GM10847 (cell line): ENCODE results near the gene CCDC60.

Experiments used
- POLR2A ChIP-seq: IDR thresholded peaks from 2 replicates; pipeline ENCODE4 v1.6.1; 2011; ENCODE audit not compliant: insufficient read length; ENCODE audit errors: extremely low read depth

The CCDC60 gene

GRCh38 chr12:119444462-119445044 is 110.0 kb downstream of the CCDC60 start:
- TF ChIP-seq POLR2A, result no peak

GRCh38 chr12:119446459-119446858 is 111.9 kb downstream of the CCDC60 start:
- TF ChIP-seq POLR2A, result no peak

- no peak for TF ChIP-seq POLR2A
Measured at GRCh38 chr12:119447126-119447525, 112.6 kb downstream of the CCDC60 start.

- no peak for TF ChIP-seq POLR2A
Measured at GRCh38 chr12:119447618-119448017, 113.1 kb downstream of the CCDC60 start.

GRCh38 chr12:119448611-119449131 is 114.1 kb downstream of the CCDC60 start:
- TF ChIP-seq POLR2A, result no peak

- no peak for TF ChIP-seq POLR2A
Measured at GRCh38 chr12:119450771-119451170, 116.2 kb downstream of the CCDC60 start.

GRCh38 chr12:119456824-119457223 is 122.3 kb downstream of the CCDC60 start:
- no peak for TF ChIP-seq POLR2A

- TF ChIP-seq POLR2A, result no peak
Measured at GRCh38 chr12:119457271-119457670, 122.7 kb downstream of the CCDC60 start.

GRCh38 chr12:119459481-119459880 is 125.0 kb downstream of the CCDC60 start:
- no peak for TF ChIP-seq POLR2A

GRCh38 chr12:119460876-119461275 is 126.3 kb downstream of the CCDC60 start:
- no peak for TF ChIP-seq POLR2A

- TF ChIP-seq POLR2A, result no peak
Measured at GRCh38 chr12:119461636-119462214, 127.2 kb downstream of the CCDC60 start.

- TF ChIP-seq POLR2A, result no peak
Measured at GRCh38 chr12:119463211-119463926, 128.8 kb downstream of the CCDC60 start.

GRCh38 chr12:119468296-119468695 is 133.8 kb downstream of the CCDC60 start:
- no peak for TF ChIP-seq POLR2A

- TF ChIP-seq POLR2A, result no peak
Measured at GRCh38 chr12:119475650-119476049, 141.1 kb downstream of the CCDC60 start.

- no peak for TF ChIP-seq POLR2A
Measured at GRCh38 chr12:119476951-119477350, 142.4 kb downstream of the CCDC60 start.

GRCh38 chr12:119479121-119479561 is 144.6 kb downstream of the CCDC60 start:
- no peak for TF ChIP-seq POLR2A
